IPS-15b (cell line): ENCODE measurements around the gene AGTR1.

Experiments used
- H3K27me3 ChIP-seq: one replicate; pipeline ENCODE4 v1.6.1; 2013; ENCODE audit warnings: low read length; ENCODE audit not compliant: control insufficient read depth, insufficient read depth
- H3K36me3 ChIP-seq: one replicate; pipeline ENCODE4 v1.6.1; 2013; ENCODE audit warnings: low read length; ENCODE audit not compliant: control insufficient read depth, insufficient read depth
- H3K4me1 ChIP-seq: one replicate; pipeline ENCODE4 v1.6.1; 2013; ENCODE audit warnings: mild to moderate bottlenecking, low read length; ENCODE audit not compliant: control insufficient read depth, insufficient read depth
- H3K4me3 ChIP-seq: one replicate; pipeline ENCODE4 v1.5.1; 2013; ENCODE audit warnings: low read depth, low read length
- H3K9ac ChIP-seq: one replicate; pipeline ENCODE4 v1.6.1; 2013; ENCODE audit warnings: low read depth, mild to moderate bottlenecking, low read length
- H3K9me3 ChIP-seq: one replicate; pipeline ENCODE4 v1.6.1; 2013; ENCODE audit warnings: mild to moderate bottlenecking, low read length; ENCODE audit not compliant: control insufficient read depth, insufficient read depth

Gene AGTR1

DNA sequence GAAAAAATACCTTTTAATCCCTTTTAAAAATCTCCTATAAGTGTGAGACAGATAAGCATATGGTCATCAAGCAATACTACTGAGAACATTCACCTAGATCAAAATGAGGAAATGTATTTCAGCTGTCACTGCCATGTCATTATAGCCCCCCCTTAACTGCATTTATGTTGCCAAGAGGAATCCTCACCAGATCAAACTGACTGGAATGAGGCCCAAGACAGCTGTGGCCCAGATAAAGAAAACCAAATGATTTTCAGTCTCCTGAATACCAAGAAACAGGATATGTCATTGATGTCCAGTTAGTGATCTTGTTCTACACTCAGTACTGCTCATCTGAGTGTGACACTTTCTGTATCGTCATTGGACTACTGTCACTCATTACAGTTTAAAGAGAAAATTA is 94.8 kb downstream of the AGTR1 start:
- no peaks in the 10 kb centered on the region for H3K9me3 ChIP-seq
- H3K36me3 ChIP-seq, result no peaks in the 10 kb centered on the region
- H3K4me1 ChIP-seq, result peaks cover 15% of the 10 kb centered on the region
- no peak overlapping the region for H3K9ac ChIP-seq
- no peaks in the 10 kb centered on the region for H3K27me3 ChIP-seq
- no peak overlapping the region for H3K4me3 ChIP-seq
